ENCODE results near the gene PPIF.

PPIF gene

DNA sequence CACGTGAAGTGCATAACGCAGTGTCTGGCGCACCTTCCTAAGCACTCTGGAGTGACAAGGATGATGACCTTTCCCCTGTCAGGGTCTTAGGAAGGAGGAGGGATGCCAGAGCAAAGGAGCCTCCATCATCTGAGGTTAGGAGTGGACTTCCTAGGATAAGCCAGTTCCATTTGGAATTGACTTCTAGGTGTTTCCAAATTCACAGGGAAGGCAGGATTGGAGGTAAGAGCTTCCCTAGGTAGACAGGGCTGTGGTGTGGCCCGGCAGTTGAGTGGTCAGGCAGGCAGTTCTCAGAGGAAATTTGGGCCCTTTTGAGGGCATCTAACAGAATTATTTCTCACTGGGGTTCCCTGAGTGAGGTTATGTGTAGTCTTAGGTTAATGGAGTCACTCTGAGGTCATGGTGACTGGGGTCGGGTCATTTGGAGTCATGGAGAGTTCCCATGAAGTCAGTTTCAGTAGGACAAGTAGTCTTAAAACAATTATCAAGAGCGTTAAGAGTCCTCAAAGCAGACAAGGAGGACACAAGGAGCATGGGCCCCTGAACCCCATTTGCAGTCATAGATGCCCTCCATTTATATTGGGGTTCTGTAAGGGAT lies 8.2 kb downstream of the PPIF start:
- ChIA-PET CTCF (no interaction called here), POLR2A (interaction anchor here (1.5 kb wide), 1 partner anchor 8 kb away, joined by 6 read pairs; the partner anchor contains the start of gene PPIF)
- no peaks in the 10 kb centered on the region for H3K9me3 ChIP-seq (ENCODE audit: control insufficient read depth, insufficient read depth, low read depth, low read length)
- peaks cover 7 to 60% of the 10 kb centered on the region in 2 experiments for H3K36me3 ChIP-seq (ENCODE audit: control insufficient read depth in 2 of 2, insufficient read depth in 1 of 2, low read length in 2 of 2)
- H3K4me3 ChIP-seq (ENCODE audit: low read depth, low read length): no peak overlapping the region
- H3K4me1 ChIP-seq (ENCODE audit: control insufficient read depth, insufficient read depth, low read length): no peaks in the 10 kb centered on the region
- 0 out of 2 replicates have a peak, but pooled peaks have one; percentile 15 for TF ChIP-seq ZNF600 (tag by site-specific recombination; IDR thresholded peaks at IDR 0.05)
- TF ChIP-seq ZNF626 (tag by site-specific recombination; IDR thresholded peaks at IDR 0.05): no peak
- H3K27ac ChIP-seq (ENCODE audit: extremely low read depth, low read depth, low read length): no peak overlapping the region

DNA sequence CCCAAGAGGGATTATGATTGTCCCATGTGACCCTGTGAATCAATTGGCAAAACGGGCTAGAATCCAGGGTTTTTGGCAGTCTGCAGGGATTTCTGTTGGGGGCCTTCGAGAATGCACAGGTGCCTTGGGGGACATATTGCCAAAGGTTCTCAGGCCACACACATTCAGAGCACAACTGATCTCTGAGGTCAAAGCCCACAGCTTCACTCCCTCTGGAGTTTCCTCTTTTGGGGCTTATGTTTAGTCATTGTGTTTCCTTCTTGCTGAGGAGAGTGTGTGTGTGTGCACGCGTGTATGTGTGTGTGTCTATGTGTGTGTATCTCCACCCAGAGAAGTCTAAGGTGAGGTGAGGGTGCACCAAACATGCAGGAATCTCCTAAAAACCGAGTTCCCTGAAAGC lies 8.8 kb downstream of the PPIF start:
- H3K36me3 ChIP-seq (ENCODE audit: control insufficient read depth in 2 of 2, insufficient read depth in 1 of 2, low read length in 2 of 2): peaks cover 7 to 54% of the 10 kb centered on the region in 2 experiments
- POLR2A ChIA-PET: interaction anchor here (1.5 kb wide), 1 partner anchor 9 kb away, joined by 6 read pairs; the partner anchor contains the start of gene PPIF
- no peaks in the 10 kb centered on the region for H3K4me1 ChIP-seq (ENCODE audit: control insufficient read depth, insufficient read depth, low read length)
- CTCF ChIA-PET: no interaction called here
- H3K4me3 ChIP-seq (ENCODE audit: low read depth, low read length): no peak overlapping the region
- TF ChIP-seq, protein P1, sequence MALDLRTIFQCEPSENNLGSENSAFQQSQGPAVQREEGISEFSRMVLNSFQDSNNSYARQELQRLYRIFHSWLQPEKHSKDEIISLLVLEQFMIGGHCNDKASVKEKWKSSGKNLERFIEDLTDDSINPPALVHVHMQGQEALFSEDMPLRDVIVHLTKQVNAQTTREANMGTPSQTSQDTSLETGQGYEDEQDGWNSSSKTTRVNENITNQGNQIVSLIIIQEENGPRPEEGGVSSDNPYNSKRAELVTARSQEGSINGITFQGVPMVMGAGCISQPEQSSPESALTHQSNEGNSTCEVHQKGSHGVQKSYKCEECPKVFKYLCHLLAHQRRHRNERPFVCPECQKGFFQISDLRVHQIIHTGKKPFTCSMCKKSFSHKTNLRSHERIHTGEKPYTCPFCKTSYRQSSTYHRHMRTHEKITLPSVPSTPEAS (tag by site-specific recombination; IDR thresholded peaks at IDR 0.05): peak; percentile 30; the same call in 1 of the 2 replicates
- no peak for TF ChIP-seq BCL11B (tag by site-specific recombination; IDR thresholded peaks at IDR 0.05; ENCODE audit: low read depth)
- H3K27ac ChIP-seq (ENCODE audit: extremely low read depth, low read depth, low read length): no peak overlapping the region
- H3K9me3 ChIP-seq (ENCODE audit: control insufficient read depth, insufficient read depth, low read depth, low read length): no peaks in the 10 kb centered on the region

DNA sequence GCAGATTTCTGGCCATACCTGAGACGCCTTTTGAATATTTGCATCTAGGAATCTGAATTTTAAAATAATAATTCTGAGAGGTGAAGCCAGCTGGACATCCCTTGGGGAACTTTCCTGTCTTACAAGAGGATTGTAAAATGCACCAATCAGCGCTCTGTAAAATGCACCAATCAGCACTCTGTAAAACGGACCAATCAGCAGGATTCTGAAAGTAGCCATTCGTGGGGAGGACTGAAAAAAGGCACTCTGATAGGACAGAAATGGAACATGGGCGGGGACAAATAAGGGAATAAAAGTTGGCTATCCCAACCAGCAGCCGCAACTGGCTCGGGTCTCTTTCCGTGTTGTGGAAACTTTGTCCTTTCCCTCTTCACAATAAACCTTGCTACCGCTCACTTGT lies 9.9 kb downstream of the PPIF start:
- Histone ChIP-seq H3K4me1 (ENCODE audit: control insufficient read depth, insufficient read depth, low read length) (no peaks in the 10 kb centered on the region), H3K36me3 (ENCODE audit: control insufficient read depth in 2 of 2, insufficient read depth in 1 of 2, low read length in 2 of 2) (peaks cover 7 to 44% of the 10 kb centered on the region in 2 experiments), H3K4me3 (ENCODE audit: low read depth, low read length) (no peak overlapping the region), H3K9me3 (ENCODE audit: control insufficient read depth, insufficient read depth, low read depth, low read length) (no peaks in the 10 kb centered on the region), H3K27ac (ENCODE audit: extremely low read depth, low read depth, low read length) (no peak overlapping the region)
- ChIA-PET POLR2A (no interaction called here), CTCF (interaction anchor here (0.6 kb wide), 1 partner anchor 144 kb away, joined by 3 read pairs; no protein-coding TSS in a partner anchor)
- TF ChIP-seq ZNF266 (tag by site-specific recombination; IDR thresholded peaks at IDR 0.05; ENCODE audit: low read depth) (no peak), SP2 (tag by site-specific recombination; IDR thresholded peaks at IDR 0.05) (peak; percentile 34; the same call in 1 of the 2 replicates)

DNA sequence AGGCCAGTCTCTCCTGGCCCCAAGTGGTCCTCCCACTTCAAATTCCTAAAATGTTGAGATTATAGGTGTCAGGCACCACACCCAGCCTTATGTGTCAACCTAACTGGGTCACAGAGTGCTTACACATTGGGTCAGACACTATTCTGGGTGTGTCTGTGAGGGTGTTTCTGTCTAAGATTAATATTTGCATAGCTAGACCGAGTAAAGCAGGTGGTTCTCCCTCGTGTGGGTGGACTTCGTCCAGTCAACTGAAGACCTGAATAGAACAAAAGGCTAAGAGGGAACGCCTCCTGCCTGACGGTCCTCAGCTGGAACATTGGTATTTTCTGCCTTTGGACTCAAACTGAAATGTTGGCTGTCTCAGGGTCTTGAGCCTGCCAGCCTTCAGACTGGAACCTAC lies 11.5 kb downstream of the PPIF start:
- ChIA-PET POLR2A (interaction anchor here (1.0 kb wide), 1 partner anchor 11 kb away, joined by 9 read pairs; no protein-coding TSS in a partner anchor), CTCF (interaction anchor here (0.6 to 1.4 kb wide), 5 partner anchors 8 to 16 kb away, joined by 3 to 6 read pairs (median 4); no protein-coding TSS in a partner anchor)
- Histone ChIP-seq H3K36me3 (ENCODE audit: control insufficient read depth in 2 of 2, insufficient read depth in 1 of 2, low read length in 2 of 2) (peaks cover 7 to 27% of the 10 kb centered on the region in 2 experiments; a peak in 2 of 3 replicates), H3K4me3 (ENCODE audit: low read depth, low read length) (no peak overlapping the region), H3K27ac (ENCODE audit: extremely low read depth, low read depth, low read length) (no peak overlapping the region), H3K4me1 (ENCODE audit: control insufficient read depth, insufficient read depth, low read length) (no peaks in the 10 kb centered on the region), H3K9me3 (ENCODE audit: control insufficient read depth, insufficient read depth, low read depth, low read length) (no peaks in the 10 kb centered on the region)
- TF ChIP-seq ZNF133 (tag by site-specific recombination; IDR thresholded peaks at IDR 0.05): no peak
- TF ChIP-seq ZBTB21 (tag by site-specific recombination; IDR thresholded peaks at IDR 0.05): no peak
- TF ChIP-seq, protein P2, sequence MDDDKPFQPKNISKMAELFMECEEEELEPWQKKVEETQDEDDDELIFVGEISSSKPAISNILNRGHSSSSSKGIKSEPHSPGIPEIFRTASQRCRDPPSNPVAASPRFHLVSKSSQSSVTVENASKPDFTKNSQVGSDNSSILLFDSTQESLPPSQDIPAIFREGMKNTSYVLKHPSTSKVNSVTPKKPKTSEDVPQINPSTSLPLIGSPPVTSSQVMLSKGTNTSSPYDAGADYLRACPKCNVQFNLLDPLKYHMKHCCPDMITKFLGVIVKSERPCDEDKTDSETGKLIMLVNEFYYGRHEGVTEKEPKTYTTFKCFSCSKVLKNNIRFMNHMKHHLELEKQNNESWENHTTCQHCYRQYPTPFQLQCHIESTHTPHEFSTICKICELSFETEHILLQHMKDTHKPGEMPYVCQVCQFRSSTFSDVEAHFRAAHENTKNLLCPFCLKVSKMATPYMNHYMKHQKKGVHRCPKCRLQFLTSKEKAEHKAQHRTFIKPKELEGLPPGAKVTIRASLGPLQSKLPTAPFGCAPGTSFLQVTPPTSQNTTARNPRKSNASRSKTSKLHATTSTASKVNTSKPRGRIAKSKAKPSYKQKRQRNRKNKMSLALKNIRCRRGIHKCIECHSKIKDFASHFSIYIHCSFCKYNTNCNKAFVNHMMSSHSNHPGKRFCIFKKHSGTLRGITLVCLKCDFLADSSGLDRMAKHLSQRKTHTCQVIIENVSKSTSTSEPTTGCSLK (tag by site-specific recombination; IDR thresholded peaks at IDR 0.05): no peak
- TF ChIP-seq ZNF529 (tag by site-specific recombination; IDR thresholded peaks at IDR 0.05; ENCODE audit: insufficient replicate concordance): no peak
- TF ChIP-seq SCRT1 (tag by site-specific recombination; IDR thresholded peaks at IDR 0.05; ENCODE audit: borderline replicate concordance): no peak
- no peak for TF ChIP-seq MYNN (tag by site-specific recombination; IDR thresholded peaks at IDR 0.05; ENCODE audit: borderline replicate concordance)
- TF ChIP-seq HOXA7 (CRISPR knock-in tag; IDR thresholded peaks at IDR 0.05; ENCODE audit: borderline replicate concordance): no peak
- TF ChIP-seq ZNF621 (tag by site-specific recombination; IDR thresholded peaks at IDR 0.05): no peak
- no peak for TF ChIP-seq GFI1B (tag by site-specific recombination; IDR thresholded peaks at IDR 0.05)
- TF ChIP-seq SP2 (tag by site-specific recombination; IDR thresholded peaks at IDR 0.05): no peak
- no peak for TF ChIP-seq ZNF24 (tag by site-specific recombination; IDR thresholded peaks at IDR 0.05)
- no peak for TF ChIP-seq ZNF610 (tag by site-specific recombination; IDR thresholded peaks at IDR 0.05; ENCODE audit: borderline replicate concordance)
- TF ChIP-seq ZBTB20 (tag by site-specific recombination; IDR thresholded peaks at IDR 0.05): no peak
